GM23248 (cell line): ENCODE measurements around the gene MACF1. TPM values are rescaled to one million over a fixed set of nuclear protein-coding genes. Genes with fewer than 3 reads are reported as not detected.

Source experiments
- DNase-seq: peaks from one replicate; pipeline ENCODE4 v3.0.0-alpha.2; 2015
- H2AFZ ChIP-seq: fragments of 200-600 bp; sonication (generic); 2 replicates; pipeline ENCODE4 v1.6.1; 2016; ENCODE audit warnings: antibody characterized with exemption
- H3F3A ChIP-seq: fragments of 200-600 bp; sonication (generic); 2 replicates; pipeline ENCODE4 v1.6.1; 2016; ENCODE audit warnings: mild to moderate bottlenecking, antibody characterized with exemption, mixed run types; ENCODE audit not compliant: insufficient read depth
- H3K27ac ChIP-seq: fragments of 200-600 bp; sonication (generic); 2 replicates; pipeline ENCODE4 v1.5.1; 2016; ENCODE audit warnings: mild to moderate bottlenecking
- H3K27me3 ChIP-seq: fragments of 200-600 bp; sonication (generic); replicated peaks from 2 replicates; pipeline ENCODE4 v1.6.1; 2016; ENCODE audit warnings: mild to moderate bottlenecking; ENCODE audit not compliant: insufficient read depth
- H3K36me3 ChIP-seq: fragments of 200-600 bp; sonication (generic); 2 replicates; pipeline ENCODE4 v1.6.1; 2016; ENCODE audit warnings: low read depth, mild to moderate bottlenecking
- H3K4me1 ChIP-seq: fragments of 200-600 bp; sonication (generic); 2 replicates; pipeline ENCODE4 v1.6.1; 2016; ENCODE audit warnings: mild to moderate bottlenecking; ENCODE audit not compliant: insufficient read depth
- H3K4me2 ChIP-seq: fragments of 200-600 bp; sonication (generic); one replicate; pipeline ENCODE4 v1.6.1; 2016; ENCODE audit warnings: mild to moderate bottlenecking; ENCODE audit not compliant: unreplicated experiment
- H3K4me3 ChIP-seq: fragments of 200-600 bp; sonication (generic); 2 replicates; pipeline ENCODE4 v1.5.1; 2016; ENCODE audit warnings: mild to moderate bottlenecking
- H3K79me2 ChIP-seq: fragments of 200-600 bp; sonication (generic); 2 replicates; pipeline ENCODE4 v1.6.1; 2016; ENCODE audit warnings: mild to moderate bottlenecking; ENCODE audit not compliant: insufficient read depth
- H3K9ac ChIP-seq: fragments of 200-600 bp; sonication (generic); 2 replicates; pipeline ENCODE4 v1.6.1; 2016; ENCODE audit warnings: mild to moderate bottlenecking
- H3K9me2 ChIP-seq: fragments of 200-600 bp; sonication (generic); 2 replicates; pipeline ENCODE4 v1.6.1; 2016; ENCODE audit warnings: mixed run types, mild to moderate bottlenecking, moderate library complexity; ENCODE audit not compliant: insufficient read depth
- H3K9me3 ChIP-seq: fragments of 200-600 bp; sonication (generic); one replicate; pipeline ENCODE4 v1.6.1; 2017; ENCODE audit warnings: low read depth
- H4K20me1 ChIP-seq: fragments of 200-600 bp; sonication (generic); 2 replicates; pipeline ENCODE4 v1.6.0; 2016; ENCODE audit not compliant: insufficient read depth
- EZH2 ChIP-seq: fragments of 200-600 bp; sonication (generic); IDR thresholded peaks from 2 replicates; pipeline ENCODE4 v1.6.1; 2018; ENCODE audit warnings: antibody characterized with exemption, mild to moderate bottlenecking; ENCODE audit not compliant: insufficient read depth, poor library complexity, severe bottlenecking
- EZH2phosphoT487 ChIP-seq: fragments of 200-600 bp; sonication (generic); IDR thresholded peaks from 2 replicates; pipeline ENCODE4 v1.6.1; 2018; ENCODE audit warnings: antibody characterized with exemption, moderate library complexity, mild to moderate bottlenecking, low read depth; ENCODE audit not compliant: insufficient read depth
- WGBS, 2 experiments: methylation state at CpG; one replicate each; pipeline ENCODE4 v1.1.6; 2015 to 2017; ENCODE audit warnings: low lambda C conversion rate in 2 of 2, low coverage in 1 of 2; ENCODE audit errors: missing lambda C conversion rate in 2 of 2; 5-methylcytosine and 5-hydroxymethylcytosine counted together
- in situ Hi-C: fragments of 300-500 bp; cut with MboI; formaldehyde crosslinking; loops from 2 replicates; pipeline ENCODE4 v1.15.0; 2020
- polyA plus RNA-seq: library from polyadenylated mRNA; unstranded; fragments of >200 nt; fragmentation: Nextera tagmentation; extraction: Ambion mirVana; gene quantifications from 2 replicates; pipeline ENCODE4 v1.2.1, GENCODE V29; 2016
- total RNA-seq: library from RNA; depleted of rRNA; stranded (reverse); fragments of >200 nt; shearing (Covaris generic); gene quantifications from 2 replicates; pipeline ENCODE4 v1.2.3, GENCODE V29; 2014

MACF1 gene
- total and polyA plus RNA-seq, 2 experiments from 2014 or later: 55.1 to 177 TPM

DNA sequence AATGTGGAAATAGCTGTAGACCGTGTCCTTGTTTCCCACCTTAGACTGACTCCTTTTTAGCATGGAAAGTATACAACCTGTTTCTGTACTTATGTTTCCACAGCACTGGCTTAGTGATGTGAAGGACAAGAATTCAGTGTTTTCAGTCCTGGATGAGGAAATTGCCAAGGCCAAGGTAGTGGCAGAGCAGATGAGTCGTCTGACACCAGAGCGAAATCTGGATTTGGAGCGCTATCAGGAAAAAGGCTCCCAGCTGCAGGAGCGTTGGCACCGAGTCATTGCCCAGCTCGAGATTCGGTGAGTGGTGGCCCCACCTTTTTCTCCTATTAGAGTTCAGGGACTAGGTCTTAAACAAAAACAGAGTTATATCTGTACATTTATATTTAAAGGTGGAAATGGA, 112.6 kb downstream of the MACF1 start:
- Histone ChIP-seq H3K4me2 (no peak overlapping the region), H3K4me3 (no peak overlapping the region), H2AFZ (no peak overlapping the region), H3K9me2 (no peaks in the 10 kb centered on the region), H3K9me3 (no peaks in the 10 kb centered on the region), H3K36me3 (peaks cover 69% of the 10 kb centered on the region), H3F3A (no peaks in the 10 kb centered on the region), H4K20me1 (no peaks in the 10 kb centered on the region), H3K27me3 (no peaks in the 10 kb centered on the region), H3K79me2 (no peaks in the 10 kb centered on the region), H3K27ac (no peak overlapping the region), H3K4me1 (no peaks in the 10 kb centered on the region), H3K9ac (no peak overlapping the region)
- TF ChIP-seq EZH2 (no peak), EZH2phosphoT487 (no peak)
- DNase-seq: no peak
- WGBS, 2 experiments: 91 to 94% methylated on average over 8 of the region's 8 CpGs
- in situ Hi-C loops: no loop called here

DNA sequence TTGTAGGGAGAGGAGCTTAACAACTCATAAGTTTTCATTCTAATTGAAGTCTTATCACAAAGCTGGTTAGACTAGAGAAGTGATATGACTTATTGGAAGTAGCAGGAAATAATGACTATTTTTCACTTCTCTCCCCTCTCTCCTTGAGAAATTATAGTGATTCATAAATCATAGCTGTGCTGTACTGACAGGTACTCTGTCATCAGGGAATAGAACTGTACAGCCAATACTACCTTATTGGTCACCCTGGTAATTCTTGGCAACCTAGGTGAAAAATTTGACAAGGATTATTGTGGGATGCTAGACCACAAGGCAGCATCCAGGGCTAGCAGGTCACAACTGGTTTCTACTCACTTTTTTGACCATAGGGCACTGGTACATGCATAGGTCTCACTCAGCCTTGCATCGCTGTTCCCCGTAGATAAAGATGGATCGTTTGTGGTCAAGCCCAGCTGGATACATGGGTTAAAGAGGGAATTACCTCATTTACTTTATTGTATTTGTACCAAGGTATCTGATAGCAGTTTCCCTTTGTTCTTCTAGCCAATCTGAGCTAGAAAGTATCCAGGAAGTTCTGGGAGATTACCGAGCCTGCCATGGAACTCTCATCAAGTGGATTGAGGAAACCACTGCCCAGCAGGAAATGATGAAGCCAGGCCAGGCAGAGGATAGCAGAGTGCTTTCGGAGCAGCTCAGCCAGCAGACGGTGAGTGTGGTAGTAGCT, 113.6 kb downstream of the MACF1 start:
- TF ChIP-seq EZH2phosphoT487 (no peak), EZH2 (no peak)
- Histone ChIP-seq H3K9ac (no peak overlapping the region), H3K36me3 (peaks cover 79% of the 10 kb centered on the region)

DNA sequence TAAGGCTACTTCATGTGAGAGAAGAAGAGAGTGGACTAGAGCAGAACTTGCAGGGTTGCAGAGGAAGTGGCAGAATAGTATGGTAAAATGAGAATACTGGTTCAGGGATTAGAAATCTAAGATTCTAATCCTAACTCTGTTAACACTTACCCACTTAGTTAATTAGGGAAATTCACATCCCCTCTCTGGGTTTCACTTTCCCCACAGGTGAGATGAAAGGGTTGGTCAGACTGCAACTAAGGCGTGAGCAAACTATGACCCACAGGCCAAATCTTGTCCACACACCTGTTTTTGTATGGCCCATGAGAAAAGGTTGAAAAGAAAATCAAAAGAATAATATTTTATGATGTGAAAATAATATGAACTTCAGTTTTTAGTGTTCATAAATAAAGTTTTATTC, 117.5 kb downstream of the MACF1 start:
- Histone ChIP-seq H3K4me1 (no peaks in the 10 kb centered on the region), H3K27ac (no peak overlapping the region), H3K4me3 (no peak overlapping the region), H3K36me3 (peaks cover 85% of the 10 kb centered on the region), H3F3A (no peaks in the 10 kb centered on the region), H3K4me2 (no peak overlapping the region), H3K9ac (no peak overlapping the region), H3K9me2 (no peaks in the 10 kb centered on the region), H4K20me1 (no peaks in the 10 kb centered on the region), H3K79me2 (no peaks in the 10 kb centered on the region), H2AFZ (no peak overlapping the region), H3K27me3 (no peaks in the 10 kb centered on the region), H3K9me3 (no peaks in the 10 kb centered on the region)
- 100% methylated on average over 1 of the region's 1 CpG for WGBS, 2 experiments
- no peak for DNase-seq
- in situ Hi-C loops: no loop called here
- no peak for TF ChIP-seq EZH2phosphoT487
- TF ChIP-seq EZH2: no peak

More for the DNA sequence above, 113.6 kb downstream of the MACF1 start:
- no peak for DNase-seq
- no peaks in the 10 kb centered on the region for H3K27me3 ChIP-seq
- H3K9me3 ChIP-seq: no peaks in the 10 kb centered on the region
- no peaks in the 10 kb centered on the region for H3K9me2 ChIP-seq
- H3F3A ChIP-seq: no peaks in the 10 kb centered on the region
- WGBS, 2 experiments: 96 to 98% methylated on average over 6 of the region's 6 CpGs
- H3K79me2 ChIP-seq: no peaks in the 10 kb centered on the region
- no peak overlapping the region for H3K4me2 ChIP-seq
- in situ Hi-C loops: no loop called here
- no peak overlapping the region for H2AFZ ChIP-seq
- no peaks in the 10 kb centered on the region for H3K4me1 ChIP-seq
- no peak overlapping the region for H3K27ac ChIP-seq
- H3K4me3 ChIP-seq: no peak overlapping the region
- H4K20me1 ChIP-seq: no peaks in the 10 kb centered on the region

DNA sequence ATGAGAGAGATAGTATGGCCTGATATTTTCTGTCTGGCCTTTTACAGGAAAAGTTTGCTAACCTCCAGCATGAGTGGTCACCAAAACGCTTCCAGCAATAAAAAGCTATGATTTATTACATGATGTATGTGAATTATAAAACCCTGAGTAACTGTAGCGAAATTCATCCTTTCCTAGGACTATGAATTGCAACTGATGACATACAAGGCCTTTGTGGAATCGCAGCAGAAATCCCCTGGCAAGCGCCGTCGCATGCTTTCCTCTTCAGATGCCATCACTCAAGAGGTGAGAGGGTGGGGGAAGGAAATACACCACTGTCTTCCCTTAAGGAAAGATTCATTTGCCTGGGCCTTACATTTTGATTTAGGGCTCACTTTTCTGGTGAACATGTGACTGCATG, 117.9 kb downstream of the MACF1 start:
- Histone ChIP-seq H3F3A (no peaks in the 10 kb centered on the region), H3K4me2 (no peak overlapping the region), H2AFZ (no peak overlapping the region), H3K9ac (no peak overlapping the region), H3K79me2 (no peaks in the 10 kb centered on the region), H4K20me1 (no peaks in the 10 kb centered on the region), H3K36me3 (peaks cover 85% of the 10 kb centered on the region), H3K4me3 (no peak overlapping the region), H3K27ac (no peak overlapping the region), H3K4me1 (no peaks in the 10 kb centered on the region), H3K9me2 (no peaks in the 10 kb centered on the region), H3K9me3 (no peaks in the 10 kb centered on the region), H3K27me3 (no peaks in the 10 kb centered on the region)
- TF ChIP-seq EZH2 (no peak), EZH2phosphoT487 (no peak)
- WGBS, 2 experiments: 91 to 93% methylated on average over 6 of the region's 6 CpGs
- DNase-seq: no peak
- in situ Hi-C loops: no loop called here

DNA sequence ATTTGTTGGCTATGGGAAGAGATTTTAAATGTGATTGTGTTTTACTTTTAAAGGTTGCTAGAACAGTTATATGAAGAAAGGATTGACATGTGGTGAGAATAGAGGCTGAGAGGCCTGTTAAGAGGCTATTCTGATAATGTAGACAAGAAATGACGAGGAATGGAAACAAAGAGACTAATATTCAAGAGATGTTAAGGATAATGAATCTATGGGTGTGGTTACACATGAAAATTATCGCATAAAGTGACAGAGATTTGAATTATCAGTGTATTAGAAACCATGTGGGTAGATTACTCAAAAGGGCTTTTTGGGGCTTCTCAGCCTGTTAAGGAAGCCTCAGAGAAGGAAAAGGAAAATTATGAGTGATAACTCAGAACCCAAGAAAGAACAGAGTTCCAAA, 120.4 kb downstream of the MACF1 start:
- H4K20me1 ChIP-seq: no peaks in the 10 kb centered on the region
- H3K9ac ChIP-seq: no peak overlapping the region
- no peaks in the 10 kb centered on the region for H3K4me1 ChIP-seq
- H3K79me2 ChIP-seq: no peaks in the 10 kb centered on the region
- no peak overlapping the region for H3K4me3 ChIP-seq
- H3K27ac ChIP-seq: no peak overlapping the region
- peaks cover 79% of the 10 kb centered on the region for H3K36me3 ChIP-seq
- H3K4me2 ChIP-seq: no peak overlapping the region
- H3K9me3 ChIP-seq: no peaks in the 10 kb centered on the region
- no peaks in the 10 kb centered on the region for H3K9me2 ChIP-seq
- in situ Hi-C loops: no loop called here
- 92 to 99% methylated on average over 2 of the region's 2 CpGs for WGBS, 2 experiments
- TF ChIP-seq EZH2 (no peak), EZH2phosphoT487 (no peak)
- DNase-seq: no peak
- H3F3A ChIP-seq: 0 out of 2 replicates have a peak, but pooled peaks cover 5% of the 10 kb centered on the region
- no peaks in the 10 kb centered on the region for H3K27me3 ChIP-seq
- H2AFZ ChIP-seq: no peak overlapping the region
